K562 (cell line): Measurements from ENCODE around the gene KIF6. TPM values are rescaled to one million over a fixed set of nuclear protein-coding genes. Genes with fewer than 3 reads are reported as not detected.

Experiments used
- ATAC-seq: fragments of 200-7000 bp; cut with Tn5 transposase; 3 replicates; pipeline ENCODE4 v1.9.1; 2020; ENCODE audit warnings: moderate library complexity
- BruUV-seq: library from RNA; stranded (reverse); fragments of 400-500 nt; replicated peaks from 2 replicates; lab custom pipeline; 2021; lab: Mats Ljungman, UMichigan
- CTCF ChIA-PET: fragments of 300-600 bp; formaldehyde crosslinking; extraction: SDS; loops from one replicate; lab custom pipeline; 2021; ENCODE audit warnings: low intra/inter-chr PET ratio; lab: Yijun Ruan, JAX
- POLR2A ChIA-PET: fragments of 300-600, 350-650 bp; sonication (Branson Sonifier 250); formaldehyde crosslinking; extraction: SDS; loops from one replicate; lab custom pipeline; 2021; ENCODE audit warnings: antibody characterized with exemption, inconsistent platforms; lab: Yijun Ruan, JAX
- DNase-seq, 4 experiments: peaks; one replicate each; pipeline versions ENCODE4 v3.0.0 to v3.0.0-alpha.2; 2011 to 2018; ENCODE audit warnings: low spot score in 3 of 4, mixed read lengths in 3 of 4; ENCODE audit errors: extremely low read depth in 1 of 4
- FAIRE-seq: peaks from 2 replicates; lab custom pipeline; 2011; peaks lifted over from hg19 to GRCh38; lab: Jason Lieb, UNC
- H2AFZ ChIP-seq: 2 replicates; pipeline ENCODE4 v1.6.0; 2011; ENCODE audit warnings: low read depth, low read length, control low read depth, inconsistent platforms
- H3K27ac ChIP-seq: fragments of 200-600 bp; 3 replicates; pipeline ENCODE4 v1.8.0; 2011; ENCODE audit warnings: low read depth, mild to moderate bottlenecking, control low read depth, inconsistent platforms, low read length, moderate library complexity, mixed read lengths; ENCODE audit errors: extremely low read depth
- H3K27me3 ChIP-seq, 2 experiments: fragments of 300-600 bp in 1 of 2; 2 replicates in 1 of 2; 3 replicates in 1 of 2; pipeline versions ENCODE4 v1.6.0 to v1.8.0; 2011; ENCODE audit warnings: inconsistent platforms in 2 of 2, low read length in 2 of 2, mild to moderate bottlenecking in 1 of 2, mixed read lengths in 1 of 2, moderate library complexity in 1 of 2; ENCODE audit not compliant: control insufficient read depth in 2 of 2, insufficient read depth in 2 of 2
- H3K36me3 ChIP-seq: fragments of 300-600 bp; 3 replicates; pipeline ENCODE4 v1.8.0; 2011; ENCODE audit warnings: mild to moderate bottlenecking, low read length, inconsistent platforms; ENCODE audit not compliant: control insufficient read depth, insufficient read depth
- H3K4me1 ChIP-seq, 2 experiments: fragments of 200-600 bp in 1 of 2; replicated peaks in 1 of 2; 2 replicates in 1 of 2; 3 replicates in 1 of 2; pipeline versions ENCODE4 v1.5.1 to v1.8.0; 2011; ENCODE audit warnings: inconsistent platforms in 2 of 2, low read length in 2 of 2, mild to moderate bottlenecking in 1 of 2, mixed read lengths in 1 of 2, moderate library complexity in 1 of 2; ENCODE audit not compliant: control insufficient read depth in 2 of 2, insufficient read depth in 2 of 2
- H3K4me2 ChIP-seq: 2 replicates; pipeline ENCODE4 v1.6.1; 2011; ENCODE audit warnings: low read length, control low read depth, inconsistent platforms, mixed read lengths; ENCODE audit not compliant: insufficient read depth
- H3K4me3 ChIP-seq: fragments of 200-600 bp; sonication (generic), shearing (Covaris generic); 2 replicates; pipeline ENCODE4 v1.5.1; 2016; ENCODE audit warnings: control low read depth, inconsistent platforms
- H3K79me2 ChIP-seq: fragments of 200-600 bp; 3 replicates; pipeline ENCODE4 v1.8.0; 2011; ENCODE audit warnings: low read length, inconsistent platforms; ENCODE audit not compliant: control insufficient read depth, insufficient read depth
- H3K9ac ChIP-seq, 2 experiments: 2 replicates each; pipeline versions ENCODE4 v1.6.0 to v1.6.1; 2011; ENCODE audit warnings: low read depth in 2 of 2, low read length in 2 of 2, control low read depth in 1 of 2, inconsistent platforms in 1 of 2, mild to moderate bottlenecking in 1 of 2, mixed read lengths in 1 of 2; ENCODE audit not compliant: insufficient read depth in 1 of 2
- H3K9me1 ChIP-seq: one replicate; pipeline ENCODE4 v1.6.0; 2011; ENCODE audit warnings: inconsistent platforms, mild to moderate bottlenecking, low read length, moderate library complexity; ENCODE audit not compliant: control insufficient read depth, insufficient read depth
- H3K9me3 ChIP-seq: replicated peaks from 2 replicates; pipeline ENCODE4 v1.5.1; 2011; ENCODE audit warnings: low read depth, low read length, inconsistent platforms; ENCODE audit not compliant: control insufficient read depth, insufficient read depth
- H4K20me1 ChIP-seq: replicated peaks from 2 replicates; pipeline ENCODE4 v1.6.1; 2011; ENCODE audit warnings: low read length, inconsistent platforms, mixed read lengths; ENCODE audit not compliant: control insufficient read depth, insufficient read depth
- CBX2 ChIP-seq: fragments of 200-600 bp; sonication (generic); IDR thresholded peaks from one replicate; pipeline ENCODE4 v1.6.1; 2012; ENCODE audit warnings: mild to moderate bottlenecking, low read length, inconsistent platforms; ENCODE audit not compliant: insufficient read depth, poor library complexity, severe bottlenecking
- DDX20 ChIP-seq: fragments of 450-650 bp; IDR thresholded peaks from 2 replicates; pipeline ENCODE4 v1.6.1; 2016; ENCODE audit warnings: missing genetic modification characterization, low read depth, mild to moderate bottlenecking, missing compliant biosample characterization, moderate library complexity
- DLX4 ChIP-seq: fragments of 250-450 bp; sonication (Bioruptor Pico); IDR thresholded peaks from 2 replicates; pipeline ENCODE4 v1.6.1; 2021; ENCODE audit warnings: mild to moderate bottlenecking
- HEY1 ChIP-seq: fragments of 250-450 bp; sonication (Bioruptor Pico); IDR thresholded peaks from 2 replicates; pipeline ENCODE4 v1.5.0; 2020; ENCODE audit warnings: mild to moderate bottlenecking, moderate library complexity, borderline replicate concordance
- HIVEP1 ChIP-seq: fragments of 250-450 bp; sonication (Bioruptor Pico); IDR thresholded peaks from 2 replicates; pipeline ENCODE4 v1.4.0; 2020; ENCODE audit warnings: mild to moderate bottlenecking
- LEF1 ChIP-seq: fragments of 450-650 bp; IDR thresholded peaks from 2 replicates; pipeline ENCODE4 v1.6.1; 2016; ENCODE audit warnings: mild to moderate bottlenecking
- MNT ChIP-seq, 2 experiments: fragments of 450-650 bp; conservative IDR thresholded peaks; 2 replicates each; pipeline ENCODE4 v1.6.1; 2017; ENCODE audit warnings: mild to moderate bottlenecking in 2 of 2, moderate library complexity in 2 of 2
- NCOR1 ChIP-seq: fragments of 450-650 bp; IDR thresholded peaks from 2 replicates; pipeline ENCODE4 v1.6.1; 2016; ENCODE audit warnings: mild to moderate bottlenecking, moderate library complexity
- NONO ChIP-seq, 2 experiments: fragments of 200-400 bp in 1 of 2; fragments of 450-650 bp in 1 of 2; formaldehyde crosslinking in 1 of 2; IDR thresholded peaks; 2 replicates each; pipeline ENCODE4 v1.6.1; 2017; ENCODE audit warnings: low read depth in 2 of 2, mild to moderate bottlenecking in 2 of 2, moderate library complexity in 2 of 2, low read length in 1 of 2
- SNIP1 ChIP-seq: fragments of 450-650 bp; IDR thresholded peaks from 2 replicates; pipeline ENCODE4 v1.7.1; 2017; ENCODE audit warnings: low read depth, mild to moderate bottlenecking
- TAF9B ChIP-seq: fragments of 450-650 bp; IDR thresholded peaks from 2 replicates; pipeline ENCODE4 v1.6.1; 2018; ENCODE audit warnings: mild to moderate bottlenecking; ENCODE audit not compliant: partially characterized antibody
- TFAM ChIP-seq: fragments of 250-450 bp; sonication (Bioruptor Pico); conservative IDR thresholded peaks from 2 replicates; pipeline ENCODE4 v1.5.0; 2021; ENCODE audit warnings: mild to moderate bottlenecking, moderate library complexity
- ZNF76 ChIP-seq: fragments of 250-450 bp; sonication (Bioruptor Pico); IDR thresholded peaks from 2 replicates; pipeline ENCODE4 v1.4.0; 2020; ENCODE audit warnings: mild to moderate bottlenecking, moderate library complexity, borderline replicate concordance
- WGBS: fragments of 100-300 bp; shearing (Covaris generic); methylation state at CpG from one replicate; pipeline ENCODE4 v1.1.6; 2016; ENCODE audit warnings: low coverage, mixed read lengths; ENCODE audit not compliant: insufficient coverage; ENCODE audit errors: missing lambda C conversion rate; 5-methylcytosine and 5-hydroxymethylcytosine counted together
- in situ Hi-C: fragments of 300-500 bp; cut with MboI; formaldehyde crosslinking; loops from 4 replicates; pipeline ENCODE4 v1.15.0; 2018; ENCODE audit warnings: inconsistent platforms, mixed read lengths
- intact Hi-C: fragments of 100-400 bp; cut with micrococcal nuclease; formaldehyde crosslinking; loops from 2 replicates; pipeline ENCODE4 v1.14.2; 2022
- polyA plus RNA-seq, 8 experiments: library from polyadenylated mRNA; depleted of rRNA in 4 of 8; stranded (reverse) in 5 of 8; unstranded in 3 of 8; fragments of >200 nt; fragmentation: Nextera tagmentation in 2 of 8; fragmentation: Illumina TruSeq in 1 of 8; extraction: Ambion mirVana in 2 of 8; extraction: Trizol in 1 of 8; gene quantifications; 2 replicates each; pipeline versions ENCODE4 v1.2.1 to v1.2.3, GENCODE V29; 2011 to 2014; ENCODE audit warnings: inconsistent platforms in 1 of 8, missing spikeins in 1 of 8
- total RNA-seq, 7 experiments: library from RNA; depleted of rRNA in 6 of 7; stranded (reverse); fragments of >200 nt in 6 of 7; fragmentation: Illumina TruSeq in 2 of 7; extraction: Trizol in 2 of 7; gene quantifications; 2 replicates each; pipeline versions ENCODE4 v1.2.1 to v1.2.3, GENCODE V29; 2011 to 2021; ENCODE audit warnings: low replicate concordance in 1 of 7
- TF ChIP-seq, protein P1 (sequence below): fragments of 450-650 bp; IDR thresholded peaks from 2 replicates; pipeline ENCODE4 v1.6.1; 2016; ENCODE audit warnings: antibody characterized with exemption
- TF ChIP-seq, protein P2 (sequence below): fragments of 450-650 bp; IDR thresholded peaks from 2 replicates; pipeline ENCODE4 v1.6.1; 2017; ENCODE audit warnings: antibody characterized with exemption, mild to moderate bottlenecking

KIF6 gene
- total and polyA plus RNA-seq, 9 of the 15 experiments (the other 6 are each of a cell fraction or from before 2014, with no cell fraction given): not detected

GRCh38 chr6:39585641-39586040 is 139.6 kb downstream of the KIF6 start:
- FAIRE-seq: no peak
- H3K4me1 ChIP-seq: no peaks in the 10 kb centered on the region
- in situ Hi-C loops: no loop called here
- H3K9me3 ChIP-seq: no peaks in the 10 kb centered on the region
- H3K36me3 ChIP-seq: no peaks in the 10 kb centered on the region
- H3K27ac ChIP-seq: no peak overlapping the region
- no peak overlapping the region for H3K4me2 ChIP-seq
- ATAC-seq: no peak
- H3K27me3 ChIP-seq: no peaks in the 10 kb centered on the region; a peak in 1 of 5 replicates
- no peak for DNase-seq
- H4K20me1 ChIP-seq: no peaks in the 10 kb centered on the region
- 3% methylated on average over 2 of the region's 2 CpGs for WGBS
- H3K9ac ChIP-seq: no peak overlapping the region
- ChIA-PET CTCF (no interaction called here), POLR2A (no interaction called here)
- no peak overlapping the region for H3K4me3 ChIP-seq
- H3K9me1 ChIP-seq: no peaks in the 10 kb centered on the region
- intact Hi-C loops: no loop called here
- H3K79me2 ChIP-seq: no peaks in the 10 kb centered on the region
- H2AFZ ChIP-seq: no peak overlapping the region
- BruUV-seq: no TSS peak
- TF ChIP-seq, protein P1, sequence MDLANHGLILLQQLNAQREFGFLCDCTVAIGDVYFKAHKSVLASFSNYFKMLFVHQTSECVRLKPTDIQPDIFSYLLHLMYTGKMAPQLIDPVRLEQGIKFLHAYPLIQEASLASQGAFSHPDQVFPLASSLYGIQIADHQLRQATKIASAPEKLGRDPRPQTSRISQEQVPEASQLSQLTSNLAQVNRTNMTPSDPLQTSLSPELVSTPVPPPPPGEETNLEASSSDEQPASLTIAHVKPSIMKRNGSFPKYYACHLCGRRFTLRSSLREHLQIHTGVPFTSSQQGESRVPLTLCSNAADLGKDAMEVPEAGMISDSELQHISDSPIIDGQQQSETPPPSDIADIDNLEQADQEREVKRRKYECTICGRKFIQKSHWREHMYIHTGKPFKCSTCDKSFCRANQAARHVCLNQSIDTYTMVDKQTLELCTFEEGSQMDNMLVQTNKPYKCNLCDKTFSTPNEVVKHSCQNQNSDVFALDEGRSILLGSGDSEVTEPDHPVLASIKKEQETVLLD: no peak
- no peak for TF ChIP-seq LEF1
- no peak for TF ChIP-seq DLX4 (CRISPR knock-in tag)
- TF ChIP-seq MNT (conservative IDR thresholded peaks at IDR 0.05): no peak
- no peak for TF ChIP-seq CBX2
- TF ChIP-seq TFAM (CRISPR knock-in tag): no peak
- TF ChIP-seq, protein P2, sequence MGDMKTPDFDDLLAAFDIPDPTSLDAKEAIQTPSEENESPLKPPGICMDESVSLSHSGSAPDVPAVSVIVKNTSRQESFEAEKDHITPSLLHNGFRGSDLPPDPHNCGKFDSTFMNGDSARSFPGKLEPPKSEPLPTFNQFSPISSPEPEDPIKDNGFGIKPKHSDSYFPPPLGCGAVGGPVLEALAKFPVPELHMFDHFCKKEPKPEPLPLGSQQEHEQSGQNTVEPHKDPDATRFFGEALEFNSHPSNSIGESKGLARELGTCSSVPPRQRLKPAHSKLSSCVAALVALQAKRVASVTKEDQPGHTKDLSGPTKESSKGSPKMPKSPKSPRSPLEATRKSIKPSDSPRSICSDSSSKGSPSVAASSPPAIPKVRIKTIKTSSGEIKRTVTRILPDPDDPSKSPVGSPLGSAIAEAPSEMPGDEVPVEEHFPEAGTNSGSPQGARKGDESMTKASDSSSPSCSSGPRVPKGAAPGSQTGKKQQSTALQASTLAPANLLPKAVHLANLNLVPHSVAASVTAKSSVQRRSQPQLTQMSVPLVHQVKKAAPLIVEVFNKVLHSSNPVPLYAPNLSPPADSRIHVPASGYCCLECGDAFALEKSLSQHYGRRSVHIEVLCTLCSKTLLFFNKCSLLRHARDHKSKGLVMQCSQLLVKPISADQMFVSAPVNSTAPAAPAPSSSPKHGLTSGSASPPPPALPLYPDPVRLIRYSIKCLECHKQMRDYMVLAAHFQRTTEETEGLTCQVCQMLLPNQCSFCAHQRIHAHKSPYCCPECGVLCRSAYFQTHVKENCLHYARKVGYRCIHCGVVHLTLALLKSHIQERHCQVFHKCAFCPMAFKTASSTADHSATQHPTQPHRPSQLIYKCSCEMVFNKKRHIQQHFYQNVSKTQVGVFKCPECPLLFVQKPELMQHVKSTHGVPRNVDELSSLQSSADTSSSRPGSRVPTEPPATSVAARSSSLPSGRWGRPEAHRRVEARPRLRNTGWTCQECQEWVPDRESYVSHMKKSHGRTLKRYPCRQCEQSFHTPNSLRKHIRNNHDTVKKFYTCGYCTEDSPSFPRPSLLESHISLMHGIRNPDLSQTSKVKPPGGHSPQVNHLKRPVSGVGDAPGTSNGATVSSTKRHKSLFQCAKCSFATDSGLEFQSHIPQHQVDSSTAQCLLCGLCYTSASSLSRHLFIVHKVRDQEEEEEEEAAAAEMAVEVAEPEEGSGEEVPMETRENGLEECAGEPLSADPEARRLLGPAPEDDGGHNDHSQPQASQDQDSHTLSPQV: no peak
- no peak for TF ChIP-seq DDX20 (tag)
- no peak for TF ChIP-seq HIVEP1
- no peak for TF ChIP-seq HEY1
- TF ChIP-seq NCOR1: no peak
- TF ChIP-seq TAF9B: no peak
- no peak for TF ChIP-seq SNIP1
- TF ChIP-seq ZNF76 (CRISPR knock-in tag): no peak
- no peak for TF ChIP-seq NONO (IDR thresholded peaks at IDR 0.05; ENCODE audit: low read depth in 2 of 2, low read length in 1 of 2)
